NCI-H82 (cell line): ENCODE measurements around the gene CD7.

Experiments used
- DNase-seq: peaks from one replicate; lab custom pipeline; 2025; lab: John Stamatoyannopoulos, UW

The CD7 gene

DNA sequence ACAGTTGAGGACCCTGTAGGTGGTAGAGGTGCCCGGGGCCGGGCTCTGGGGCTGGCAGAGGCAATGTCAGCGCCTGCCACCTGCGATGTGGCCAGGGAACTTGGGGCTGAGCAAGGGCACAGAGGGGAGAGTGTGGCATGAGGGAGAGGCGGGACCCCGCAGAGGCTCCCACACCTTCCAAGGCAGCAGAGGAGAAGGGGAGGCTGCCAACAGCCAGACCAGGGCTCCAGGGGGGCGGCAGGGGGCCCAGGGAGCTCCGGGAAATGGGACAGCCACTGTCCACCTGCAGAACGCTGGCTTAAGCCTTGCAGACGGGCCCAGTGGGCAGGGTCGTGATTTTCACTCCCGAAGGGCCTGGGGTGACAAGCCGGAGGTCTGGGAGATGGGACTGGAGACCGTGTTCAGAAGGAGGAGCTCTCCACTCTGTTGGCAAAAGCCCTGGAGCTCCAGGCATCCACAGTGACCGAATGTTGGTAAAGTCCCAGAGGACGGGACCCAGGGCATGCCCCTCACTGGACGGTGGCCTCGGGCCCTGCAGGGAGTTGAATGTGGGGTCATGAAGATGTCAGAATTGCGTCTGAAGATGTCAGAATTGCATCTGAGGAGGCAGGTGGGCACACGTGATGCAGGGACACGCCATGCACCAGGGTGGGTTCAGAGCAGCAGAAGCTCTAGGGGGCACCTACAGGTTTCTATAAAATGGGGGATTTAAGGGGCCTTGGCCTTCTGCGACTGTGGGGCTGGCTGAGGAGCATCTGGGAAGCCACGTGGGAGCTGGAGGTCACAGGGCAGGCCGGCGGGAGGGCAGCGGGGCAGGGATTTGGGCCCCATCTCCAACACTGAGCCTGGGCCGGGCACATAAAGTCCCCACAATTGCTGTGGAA lies 18.6 kb downstream of the CD7 start:
- no peak for DNase-seq

GRCh38 chr17:82297714-82298537 lies 19.5 kb downstream of the CD7 start:
- no peak for DNase-seq

GRCh38 chr17:82297280-82297713 lies 20.1 kb downstream of the CD7 start:
- DNase-seq: no peak

DNA sequence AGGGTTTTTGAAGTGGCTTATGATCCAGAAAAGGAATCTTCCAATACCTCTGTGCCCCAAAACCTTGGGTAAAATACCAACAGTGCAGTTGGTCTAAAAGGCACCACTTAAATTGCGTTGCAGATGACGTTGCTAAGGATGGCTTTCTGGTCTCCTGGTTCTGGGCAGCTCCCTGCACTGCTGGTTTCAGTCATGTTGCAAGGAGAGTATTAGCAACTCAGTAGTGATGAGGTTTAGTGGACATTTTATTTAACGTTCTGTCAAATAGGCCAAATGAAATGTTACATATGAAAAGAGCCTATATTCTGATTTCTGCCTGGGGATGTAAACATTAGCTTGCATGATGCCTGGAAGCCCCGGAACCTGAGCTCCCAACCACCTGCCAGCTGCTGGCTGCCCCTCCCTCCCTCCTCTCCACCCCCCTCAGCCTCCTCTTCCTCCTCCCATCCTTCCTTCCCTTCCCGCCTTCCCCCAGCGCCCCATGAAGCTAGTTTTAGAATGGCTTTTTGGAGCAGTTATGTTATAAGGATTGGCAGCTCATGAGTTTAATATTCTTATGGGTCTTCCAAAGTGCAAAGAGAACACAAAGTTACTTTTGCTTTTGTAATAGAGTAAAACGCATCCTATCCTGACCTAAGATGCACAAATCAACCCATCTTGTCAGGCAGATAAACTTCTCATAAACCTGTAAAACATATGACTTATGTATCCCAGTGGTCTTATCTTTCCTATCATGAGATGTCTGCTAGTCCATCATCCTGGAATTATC lies 20.7 kb downstream of the CD7 start:
- peak; percentile 25 for DNase-seq

- no peak for DNase-seq
Observed at GRCh38 chr17:82295472-82295814, 22.0 kb downstream of the CD7 start.

DNA sequence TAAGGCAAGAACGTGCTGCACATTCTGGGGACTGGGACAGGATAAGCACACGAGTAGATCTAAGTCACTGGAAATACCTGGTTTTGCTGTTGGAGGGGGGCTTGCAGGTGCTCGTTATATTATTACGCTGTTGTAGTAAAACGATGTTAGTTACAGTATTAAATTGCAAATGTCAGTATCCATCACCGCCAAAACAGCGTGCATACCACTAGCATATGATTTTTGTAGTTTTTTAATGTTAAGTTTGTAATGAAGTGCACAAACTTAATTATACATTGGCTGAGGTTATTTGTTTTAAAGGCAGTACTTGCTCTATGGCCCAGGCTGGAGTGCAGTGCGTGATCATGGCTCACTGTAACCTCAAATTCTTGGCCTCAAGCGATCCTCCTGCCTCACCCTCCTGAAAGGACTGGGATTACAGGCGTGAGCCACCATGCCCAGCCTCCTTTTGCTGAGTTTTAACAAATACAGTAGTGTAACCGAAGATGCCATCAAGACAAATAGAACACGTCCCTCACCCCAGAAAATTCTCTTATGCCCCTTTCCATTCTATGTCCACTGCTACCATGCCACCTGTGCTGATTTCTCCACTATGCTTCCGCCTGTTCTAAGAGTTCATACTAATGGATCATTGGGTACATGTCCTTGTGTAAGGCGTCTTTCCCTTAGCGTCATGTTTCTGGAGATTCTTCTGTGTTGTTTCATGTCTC lies 23.2 kb downstream of the CD7 start:
- no peak for DNase-seq

DNA sequence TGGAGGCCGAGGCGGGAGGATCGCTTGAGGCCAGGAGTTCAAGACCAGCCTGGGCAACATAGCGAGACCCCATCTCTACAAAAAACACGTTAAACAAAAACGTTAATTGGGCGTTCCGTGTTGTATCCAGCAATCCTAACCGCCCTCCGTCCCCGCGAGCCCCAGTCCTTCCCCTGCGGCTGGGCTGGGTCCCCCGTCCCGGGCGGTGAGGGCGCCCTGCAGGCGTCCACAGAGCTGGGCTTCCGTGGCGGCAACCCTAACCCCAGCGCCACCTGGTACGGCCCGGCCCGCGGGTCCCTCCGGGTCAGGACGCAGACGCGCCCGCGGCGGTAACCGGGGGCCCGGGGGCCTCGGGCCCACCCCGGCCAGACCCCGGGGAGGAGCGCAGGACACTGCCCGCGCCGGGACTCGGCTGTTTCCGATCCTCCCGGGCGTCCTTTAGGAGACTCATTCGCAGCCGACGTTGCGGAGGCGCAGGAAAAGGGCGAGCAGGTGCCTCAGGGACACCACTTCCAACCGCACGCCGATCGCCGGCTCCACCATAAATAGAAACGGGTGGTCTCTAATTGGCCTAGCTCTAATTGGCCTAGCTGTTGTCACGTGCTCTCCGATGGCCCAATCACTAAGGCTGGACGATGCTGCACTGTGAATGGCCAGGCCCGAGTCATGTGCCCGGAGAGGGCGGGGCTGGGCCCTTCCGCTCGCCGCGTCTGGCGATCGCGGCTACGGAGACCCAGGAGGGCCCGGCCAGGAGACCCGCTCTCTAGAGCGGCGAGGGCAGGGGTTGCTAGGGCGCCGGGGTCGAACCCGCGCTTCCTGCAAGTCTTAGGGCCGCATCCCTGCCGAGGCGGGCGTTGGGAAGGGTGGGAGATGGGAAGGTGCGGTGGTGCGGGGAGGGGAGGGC lies 24.9 kb downstream of the CD7 start:
- DNase-seq: peak; percentile 100

- no peak for DNase-seq
Observed at GRCh38 chr17:82291582-82292250, 25.7 kb downstream of the CD7 start.

DNA sequence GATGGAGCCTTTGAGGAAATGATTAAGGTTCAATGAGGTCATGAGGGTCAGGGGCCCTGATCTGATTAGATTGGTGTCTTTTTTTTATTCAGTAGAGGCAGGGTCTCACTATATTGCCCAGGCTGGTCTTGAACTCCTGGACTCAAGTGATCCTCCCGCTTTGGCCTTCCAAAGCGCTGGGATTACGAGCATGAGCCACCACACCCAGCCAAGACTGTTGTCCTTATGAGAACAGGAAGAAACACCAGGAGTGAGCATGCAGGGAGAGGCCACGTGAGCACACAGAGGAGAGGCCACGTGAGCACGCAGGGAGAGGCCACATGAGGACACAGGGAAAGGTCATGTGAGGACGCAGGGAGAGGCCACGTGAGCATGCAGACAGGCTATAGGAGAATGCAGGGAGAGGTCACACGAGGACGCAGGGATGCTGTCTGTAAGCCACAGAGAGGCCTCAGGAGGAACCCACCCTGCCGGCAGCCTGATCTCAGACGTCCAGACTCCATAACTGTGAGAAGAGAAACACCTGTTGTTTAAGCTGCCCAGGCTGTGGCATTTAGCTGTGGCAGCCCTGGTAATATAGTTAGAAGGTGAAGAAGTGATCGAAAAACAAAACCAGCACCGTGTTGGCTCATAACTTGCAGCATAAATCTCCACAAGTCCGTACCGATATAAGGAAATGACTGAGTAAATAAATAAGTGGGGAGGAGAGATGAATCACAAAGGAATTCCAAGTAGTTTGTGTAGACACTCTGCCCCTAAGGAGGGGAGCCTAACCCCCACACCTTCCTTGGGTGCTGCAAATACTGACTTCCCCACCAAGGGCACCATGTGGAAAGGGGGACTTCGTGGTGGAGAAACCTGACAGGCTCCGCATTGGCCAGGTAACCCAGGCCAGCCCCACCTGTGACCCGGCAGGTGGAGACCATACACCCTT lies 29.3 kb downstream of the CD7 start:
- DNase-seq: peak; percentile 80

DNA sequence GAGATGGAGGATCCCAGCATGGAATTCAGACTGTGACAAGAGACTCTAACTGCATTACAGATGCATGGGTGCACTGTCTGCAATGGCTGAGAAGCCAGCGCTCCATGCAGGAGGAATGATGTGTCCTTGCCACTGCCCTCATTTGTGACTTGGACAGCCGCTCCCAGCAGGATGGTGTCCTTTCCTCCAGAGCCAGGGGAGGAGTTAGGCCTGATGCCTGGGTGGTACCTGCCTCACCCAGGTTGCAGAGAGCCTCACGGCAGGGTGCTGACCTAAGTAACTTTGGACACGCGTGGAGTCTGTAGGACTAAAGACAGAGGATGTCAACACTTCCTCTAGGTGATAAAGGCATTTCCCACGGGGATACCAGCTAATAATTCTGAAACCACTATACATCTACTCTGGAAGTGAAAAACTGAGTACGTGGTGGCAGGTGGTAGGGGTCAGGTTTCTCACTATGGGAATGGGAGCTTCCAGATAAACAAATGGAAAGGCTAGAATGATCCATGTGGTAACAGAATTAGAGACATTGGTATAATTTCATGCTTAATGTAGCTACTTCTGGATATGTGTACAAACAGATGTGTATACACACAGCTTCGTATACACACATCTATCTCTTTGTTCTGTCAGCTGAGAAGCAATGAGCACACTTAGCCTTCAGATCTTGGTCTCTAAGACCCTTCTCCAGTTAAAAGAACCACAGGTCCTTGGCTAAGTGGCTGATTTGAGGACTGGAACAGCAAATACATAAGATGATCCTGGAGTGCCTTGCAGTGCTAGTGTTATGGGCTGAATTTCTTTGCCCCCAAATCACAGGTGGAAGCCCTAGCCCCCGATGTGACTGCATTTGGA lies 30.2 kb downstream of the CD7 start:
- no peak for DNase-seq

- DNase-seq: no peak
Observed at GRCh38 chr17:82285141-82285540, 32.3 kb downstream of the CD7 start.

GRCh38 chr17:82283208-82283749 lies 34.1 kb downstream of the CD7 start:
- peak; percentile 35 for DNase-seq

DNA sequence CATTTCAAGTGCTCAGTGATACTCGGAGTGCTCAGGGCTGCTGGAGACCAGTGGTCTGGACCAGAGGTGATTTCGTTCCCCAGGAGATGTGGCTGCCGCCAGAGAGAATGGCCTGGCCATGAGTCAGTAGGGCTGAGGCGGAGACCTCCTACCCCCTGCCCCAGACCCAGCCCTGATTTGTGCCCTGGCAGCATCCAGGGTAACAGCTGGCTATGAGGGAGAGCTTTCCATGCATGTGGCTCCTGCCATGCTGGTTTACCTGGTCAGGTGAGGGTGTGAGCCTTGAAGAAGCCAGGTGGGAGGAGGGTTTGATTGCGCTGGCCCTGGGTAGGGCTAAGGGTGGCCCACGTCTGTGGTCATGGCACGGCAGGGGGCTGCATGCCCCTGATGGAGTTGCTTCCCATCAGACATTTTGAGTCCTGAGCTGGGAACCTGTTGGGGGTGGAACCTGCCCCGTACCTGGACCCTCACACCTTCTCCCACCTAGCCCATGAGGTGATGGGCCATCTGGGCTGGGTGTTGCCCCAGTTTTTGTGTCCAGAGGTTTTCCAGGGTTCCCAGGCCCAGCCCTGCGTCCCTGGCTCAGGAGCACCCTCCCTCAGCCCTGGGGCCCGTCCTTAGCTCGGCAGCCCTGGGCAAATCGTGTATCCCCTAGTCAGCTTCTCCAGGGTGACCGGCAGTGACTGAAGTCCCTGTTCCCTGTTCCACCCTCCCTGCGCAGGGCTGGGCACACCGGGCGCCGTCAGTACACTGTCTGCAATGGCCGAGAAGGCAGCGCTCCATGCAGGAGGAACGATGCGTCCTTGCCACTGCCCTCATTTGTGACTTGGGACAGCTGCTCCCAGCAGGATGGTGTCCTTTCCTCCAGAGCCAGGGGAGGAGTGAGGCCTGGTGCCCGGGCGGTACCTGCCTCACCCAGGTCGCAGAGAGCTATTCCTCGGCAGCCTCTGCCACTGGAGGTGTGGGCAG lies 34.9 kb downstream of the CD7 start:
- no peak for DNase-seq

GRCh38 chr17:82281502-82282238 lies 35.7 kb downstream of the CD7 start:
- no peak for DNase-seq

DNA sequence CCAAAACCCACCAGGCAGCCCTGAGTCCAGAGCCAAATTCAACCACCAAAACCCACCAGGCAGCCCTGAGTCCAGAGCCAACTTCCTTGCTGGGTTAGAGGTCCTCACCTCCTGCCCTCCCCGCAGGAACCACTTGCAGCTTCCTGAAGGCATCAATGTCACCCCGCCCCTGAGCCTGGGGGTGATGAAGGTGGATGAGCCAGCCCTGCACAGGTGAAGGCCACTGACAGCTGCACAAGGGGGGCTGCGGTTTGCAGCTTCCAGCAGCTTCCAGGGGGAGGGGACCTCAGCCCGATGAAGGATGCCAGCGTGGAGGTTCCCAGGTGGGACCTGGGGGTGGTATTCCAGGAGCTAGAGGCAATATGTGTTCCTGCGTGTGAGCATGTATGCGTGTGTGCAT lies 36.3 kb downstream of the CD7 start:
- DNase-seq: no peak

- no peak for DNase-seq
Observed at GRCh38 chr17:82280537-82280936, 36.9 kb downstream of the CD7 start.
